Heart right ventricle (tissue), 16 donors: ENCODE measurements around the gene HELZ. TPM values are rescaled to one million over a fixed set of nuclear protein-coding genes. Genes with fewer than 3 reads are reported as not detected.
A peak's percentile ranks its signal among the peaks of the same experiment; 100 is the strongest.
"Not testable (repeated sequence)": the region's sequence is repeated elsewhere in the genome, so short reads cannot be mapped to it uniquely, and the experiment has no call there.

ENCODE experiments used
- ATAC-seq, 8 donors: fragments of 200-7000 bp; cut with Tn5 transposase; one replicate each; pipeline ENCODE4 v1.9.1; 2020; ENCODE audit warnings: mild to moderate bottlenecking in 8 of 8, moderate library complexity in 8 of 8, moderate number of reproducible peaks in 1 of 8
- DNase-seq, 2 donors: peaks; one replicate each; pipeline ENCODE4 v3.0.0-alpha.2; 2020
- H3K27ac ChIP-seq, 10 donors: fragments of 200-600 bp; sonication (generic) in 2 of 10; one replicate each; pipeline versions ENCODE4 v1.5.0 to v1.8.0; 2020 to 2022; ENCODE audit warnings: mild to moderate bottlenecking in 3 of 10
- H3K27me3 ChIP-seq, 7 donors: fragments of 200-600 bp; one replicate each; pipeline ENCODE4 v1.8.0; 2021 to 2022; ENCODE audit warnings: mild to moderate bottlenecking in 2 of 7
- H3K36me3 ChIP-seq, 9 donors: fragments of 200-600 bp; sonication (generic) in 1 of 9; one replicate each; pipeline versions ENCODE4 v1.5.0 to v1.8.0; 2020 to 2022; ENCODE audit warnings: mild to moderate bottlenecking in 2 of 9
- H3K4me1 ChIP-seq, 9 donors: fragments of 200-600 bp; sonication (generic) in 1 of 9; one replicate each; pipeline versions ENCODE4 v1.5.0 to v1.8.0; 2020 to 2022; ENCODE audit warnings: mild to moderate bottlenecking in 4 of 9
- H3K4me3 ChIP-seq, 10 donors: fragments of 200-600 bp; sonication (generic) in 2 of 10; one replicate each; pipeline versions ENCODE4 v1.5.0 to v1.8.0; 2020 to 2022; ENCODE audit warnings: mild to moderate bottlenecking in 7 of 10, moderate library complexity in 2 of 10
- H3K9me3 ChIP-seq, 11 donors: fragments of 200-600 bp in 10 of 11; sonication (generic) in 2 of 11; one replicate each; pipeline versions ENCODE4 v1.5.0 to v1.8.0; 2013 to 2022; ENCODE audit warnings: mild to moderate bottlenecking in 2 of 11, control low read depth in 1 of 11, moderate library complexity in 1 of 11
- CTCF ChIP-seq, 9 donors: fragments of 200-600 bp; sonication (generic) in 2 of 9; IDR thresholded peaks; one replicate each; pipeline versions ENCODE4 v1.5.0 to v1.8.0; 2021 to 2022; ENCODE audit warnings: antibody characterized with exemption in 9 of 9, mild to moderate bottlenecking in 5 of 9, moderate library complexity in 1 of 9
- WGBS, 2 donors: extraction: QIAGEN DNeasy Blood & Tissue Kit; methylation state at CpG; one replicate each; pipeline ENCODE4 v1.1.7; 2013; ENCODE audit warnings: inconsistent platforms in 1 of 2; 5-methylcytosine and 5-hydroxymethylcytosine counted together
- intact Hi-C, 10 donors: fragments of 100-400 bp; cut with DNase I; formaldehyde crosslinking; loops; one replicate each; pipeline versions ENCODE4 v1.11.1 to v1.14.2; 2022
- polyA plus RNA-seq, 2 donors: library from polyadenylated mRNA; stranded (reverse); fragments of 200-250 nt; gene quantifications; one replicate each; pipeline ENCODE4 v1.2.3, GENCODE V29; 2013
- total RNA-seq, 10 donors: library from RNA; stranded (reverse); fragmentation: NEBNext Ultra II Directional in 3 of 10; extraction: Animal tissue kit (Norgen Biotek cat#: 25700) in 3 of 10; gene quantifications; one replicate each; pipeline versions ENCODE4 v1.2.1 to v1.2.4, GENCODE V29; 2021 to 2023
- donor health status: Arrhythmogenic right ventricular cardiomyopathy.
- donor health status: ischemic (EF 13 %, LVEDD 7.1; RV severe dilation, severe dysfunction).
- donor health status: healthy with polysubstance abuse.
- donor health status: DM: no; HTN: yes; CAD: no.
- donor health status: DM: no; HTN: no; CAD: no.
- donor health status: ischemic (EF 25% LVEDD 6.9; RV normal size, moderate dysfunction).
- donor health status: ischemic (EF 25% LVEDD 5.7; RV mildly dilated, moderate dysfunction).
- donor health status: healthy.
- donor health status: DM: yes; HTN: yes; CAD: no.
- donor health status: Ischemic cardiomyopathy.
- donor health status: ischemic (EF 35%, LVEDD 5.7; RV mildly dilated, moderate dysfunction).
- donor health status: nonischemic (EF 11% LVEDD 7.7; RV severe dilation, severe dysfunction).
- donor health status: DM: yes; HTN: yes; CAD: no.
- donor health status: PGD.
- donor health status: ischemic (EF 29% LVEDD 5.4; RV normal size, mild dysfunction).
- donor health status: nonischemic (EF 23%, LVEDD 6.1; RV moderate dilation, normal function).

The HELZ gene
- total and polyA plus RNA-seq, 12 donors: 2.4 to 50.3 (median 40.6) TPM

GRCh38 chr17:67105213-67105612 lies 139.8 kb downstream of the HELZ start:
- TF ChIP-seq CTCF (IDR thresholded peaks at IDR 0.05): no peak
- no peak for DNase-seq
- intact Hi-C loops: loop anchor here in 1 of 10 donors (10.0 kb wide), 1 partner anchor 130 kb away; no protein-coding TSS in a partner anchor
- Histone ChIP-seq H3K9me3 (no peaks in the 10 kb centered on the region), H3K4me1 (peaks cover 0 to 23% (median 16%) of the 10 kb centered on the region in 9 donors), H3K36me3 (peaks cover 0 to 76% (median 35%) of the 10 kb centered on the region in 9 donors), H3K27ac (peak overlapping the region in 1 of 10 donors; percentile 13), H3K27me3 (no peaks in the 10 kb centered on the region), H3K4me3 (no peak overlapping the region)
- ATAC-seq: peak in 5 of 8 donors; percentile 22 to 75 (median 61)

GRCh38 chr17:67104641-67105040 lies 140.4 kb downstream of the HELZ start:
- intact Hi-C loops: loop anchor here in 1 of 10 donors (10.0 kb wide), 1 partner anchor 130 kb away; no protein-coding TSS in a partner anchor
- H3K4me1 ChIP-seq: peaks cover 0 to 24% (median 18%) of the 10 kb centered on the region in 9 donors
- peaks cover 0 to 71% (median 35%) of the 10 kb centered on the region in 9 donors for H3K36me3 ChIP-seq
- WGBS, 2 donors: 95 to 99% methylated on average over 7 of the region's 7 CpGs
- ATAC-seq, H3K27me3 ChIP-seq, H3K4me3 ChIP-seq, DNase-seq, H3K9me3 ChIP-seq: not testable (repeated sequence)
- H3K27ac ChIP-seq: peak overlapping the region in 1 of 10 donors; percentile 13

- ATAC-seq: peak in 4 of 8 donors; percentile 53 to 92 (median 65)
- Histone ChIP-seq H3K27ac (peak overlapping the region in 3 of 10 donors; percentile 2 to 22 (median 19)), H3K4me3 (no peak overlapping the region), H3K9me3 (no peaks in the 10 kb centered on the region), H3K27me3 (no peaks in the 10 kb centered on the region), H3K4me1 (peaks cover 0 to 33% (median 12%) of the 10 kb centered on the region in 9 donors), H3K36me3 (peaks cover 0 to 21% (median 0%) of the 10 kb centered on the region in 9 donors)
- TF ChIP-seq CTCF (IDR thresholded peaks at IDR 0.05): no peak
- intact Hi-C loops: no loop called here
- DNase-seq: no peak
- WGBS, 2 donors: 93% methylated on average over 1 of the region's 1 CpG
These were observed 147.0 kb downstream of the HELZ start for GRCh38 chr17:67098006-67098405.

GRCh38 chr17:67096609-67097008 lies 148.4 kb downstream of the HELZ start:
- TF ChIP-seq CTCF (IDR thresholded peaks at IDR 0.05): no peak
- peaks cover 0 to 21% (median 0%) of the 10 kb centered on the region in 9 donors for H3K36me3 ChIP-seq
- H3K9me3 ChIP-seq: no peaks in the 10 kb centered on the region
- intact Hi-C loops: no loop called here
- WGBS, 2 donors: 100% methylated on average over 1 of the region's 1 CpG
- peaks cover 0 to 27% (median 6%) of the 10 kb centered on the region in 9 donors for H3K4me1 ChIP-seq
- no peak overlapping the region for H3K4me3 ChIP-seq
- ATAC-seq (no peak), DNase-seq (no peak)
- no peaks in the 10 kb centered on the region for H3K27me3 ChIP-seq
- no peak overlapping the region for H3K27ac ChIP-seq

- 100% methylated on average over 1 of the region's 1 CpG for WGBS, 2 donors
- intact Hi-C loops: no loop called here
- Histone ChIP-seq H3K4me1 (peaks cover 0 to 27% (median 6%) of the 10 kb centered on the region in 9 donors), H3K9me3 (no peaks in the 10 kb centered on the region), H3K27ac (no peak overlapping the region), H3K4me3 (no peak overlapping the region), H3K27me3 (no peaks in the 10 kb centered on the region), H3K36me3 (peaks cover 0 to 21% (median 0%) of the 10 kb centered on the region in 9 donors)
- DNase-seq: no peak
- no peak for ATAC-seq
- TF ChIP-seq CTCF (IDR thresholded peaks at IDR 0.05): no peak
These were observed 149.2 kb downstream of the HELZ start for GRCh38 chr17:67095803-67096202.

- 71 to 93% methylated on average over 1 of the region's 1 CpG for WGBS, 2 donors
- DNase-seq, ATAC-seq, intact Hi-C loops, H3K27me3 ChIP-seq, H3K27ac ChIP-seq, H3K9me3 ChIP-seq, H3K4me3 ChIP-seq: not testable (repeated sequence)
- peaks cover 0 to 21% (median 0%) of the 10 kb centered on the region in 9 donors for H3K36me3 ChIP-seq
- peaks cover 0 to 27% (median 6%) of the 10 kb centered on the region in 9 donors for H3K4me1 ChIP-seq
These were observed 149.7 kb downstream of the HELZ start for GRCh38 chr17:67095291-67095690.
